K562 (cell line): ENCODE measurements around the gene AIF1L. TPM values are rescaled to one million over a fixed set of nuclear protein-coding genes. Genes with fewer than 3 reads are reported as not detected.

ENCODE experiments used
- FOSL1 ChIP-seq: fragments of 200-800 bp; sonication (Bioruptor generic); conservative IDR thresholded peaks from 2 replicates; pipeline ENCODE4 v1.6.1; 2016; ENCODE audit warnings: missing genetic modification characterization, missing compliant biosample characterization
- HNRNPK ChIP-seq: fragments of 200-400 bp; formaldehyde crosslinking; IDR thresholded peaks from one replicate; pipeline ENCODE4 v1.6.1; 2018; ENCODE audit warnings: mild to moderate bottlenecking, low read depth, low read length; ENCODE audit not compliant: poor library complexity, severe bottlenecking
- KDM5B ChIP-seq: fragments of 200-600 bp; sonication (generic); IDR thresholded peaks from 2 replicates; pipeline ENCODE4 v1.6.1; 2012; ENCODE audit warnings: low read depth, mild to moderate bottlenecking, moderate library complexity, low read length, control low read depth, inconsistent platforms; ENCODE audit not compliant: insufficient replicate concordance
- LEF1 ChIP-seq: fragments of 450-650 bp; IDR thresholded peaks from 2 replicates; pipeline ENCODE4 v1.6.1; 2016; ENCODE audit warnings: mild to moderate bottlenecking
- RBFOX2 ChIP-seq: fragments of 200-400 bp; formaldehyde crosslinking; IDR thresholded peaks from 2 replicates; pipeline ENCODE4 v1.6.1; 2017; ENCODE audit warnings: low read depth, mild to moderate bottlenecking, low read length, moderate library complexity
- polyA plus RNA-seq, 8 experiments: library from polyadenylated mRNA; depleted of rRNA in 4 of 8; stranded (reverse) in 5 of 8; unstranded in 3 of 8; fragments of >200 nt; fragmentation: Nextera tagmentation in 2 of 8; fragmentation: Illumina TruSeq in 1 of 8; extraction: Ambion mirVana in 2 of 8; extraction: Trizol in 1 of 8; gene quantifications; 2 replicates each; pipeline versions ENCODE4 v1.2.1 to v1.2.3, GENCODE V29; 2011 to 2014; ENCODE audit warnings: inconsistent platforms in 1 of 8, missing spikeins in 1 of 8
- total RNA-seq, 7 experiments: library from RNA; depleted of rRNA in 6 of 7; stranded (reverse); fragments of >200 nt in 6 of 7; fragmentation: Illumina TruSeq in 2 of 7; extraction: Trizol in 2 of 7; gene quantifications; 2 replicates each; pipeline versions ENCODE4 v1.2.1 to v1.2.3, GENCODE V29; 2011 to 2021; ENCODE audit warnings: low replicate concordance in 1 of 7
- TF ChIP-seq, protein P1 (sequence below), 2 experiments: fragments of 450-650 bp; conservative IDR thresholded peaks; 2 replicates each; pipeline ENCODE4 v1.6.1; 2017; ENCODE audit warnings: mild to moderate bottlenecking in 2 of 2, moderate library complexity in 2 of 2
- TF ChIP-seq, protein P2 (sequence below): fragments of 250-450 bp; sonication (Bioruptor Pico); IDR thresholded peaks from 2 replicates; pipeline ENCODE4 v1.5.0; 2020; ENCODE audit warnings: mild to moderate bottlenecking, borderline replicate concordance
- TF ChIP-seq, protein P3 (sequence below), 2 experiments: fragments of 200-800 bp in 1 of 2; sonication (Bioruptor generic) in 1 of 2; sonication (generic) in 1 of 2; formaldehyde crosslinking in 1 of 2; IDR thresholded peaks in 1 of 2; conservative IDR thresholded peaks in 1 of 2; 2 replicates each; pipeline versions ENCODE4 v1.5.0 to v1.6.1; 2016 to 2020; ENCODE audit warnings: missing compliant biosample characterization in 1 of 2, missing genetic modification characterization in 1 of 2, missing genetic modification reagents in 1 of 2
- TF ChIP-seq, protein P4 (sequence below): fragments of 250-450 bp; sonication (Bioruptor Pico); IDR thresholded peaks from 2 replicates; pipeline ENCODE4 v1.8.0; 2021; ENCODE audit warnings: moderate library complexity, mild to moderate bottlenecking, inconsistent platforms

Gene AIF1L
- total and polyA plus RNA-seq, 9 of the 15 experiments (the other 6 are each of a cell fraction or from before 2014, with no cell fraction given) = 0.34 to 9.1 (median 1.3) TPM

DNA sequence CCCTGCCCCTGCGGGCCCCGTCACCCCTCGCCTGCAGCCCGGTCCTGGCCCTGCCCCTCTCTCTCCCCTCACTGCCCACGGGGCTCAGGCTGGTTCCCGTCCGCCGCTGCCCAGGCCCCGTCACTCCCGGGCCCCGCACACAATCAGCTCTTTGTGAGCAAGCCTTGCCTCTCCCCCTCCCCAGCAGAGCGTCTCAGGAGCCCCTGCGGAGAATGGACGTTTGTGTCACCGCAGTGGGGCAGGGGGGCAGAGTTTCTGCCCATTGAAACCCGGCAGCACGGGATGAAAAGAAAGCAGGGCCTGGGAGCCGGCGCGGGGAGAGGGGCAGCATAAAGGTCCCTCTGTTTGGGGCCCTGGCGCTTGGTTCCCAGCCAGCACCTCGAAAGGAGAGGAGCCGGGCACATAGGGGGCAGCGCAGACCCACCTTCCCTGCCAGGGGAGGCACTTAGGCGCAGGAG is 15.6 kb downstream of the AIF1L start (continued):
- TF ChIP-seq HNRNPK (no peak), LEF1 (no peak), RBFOX2 (no peak), FOSL1 (tag) (no peak), KDM5B (no peak)
- TF ChIP-seq, protein P1, sequence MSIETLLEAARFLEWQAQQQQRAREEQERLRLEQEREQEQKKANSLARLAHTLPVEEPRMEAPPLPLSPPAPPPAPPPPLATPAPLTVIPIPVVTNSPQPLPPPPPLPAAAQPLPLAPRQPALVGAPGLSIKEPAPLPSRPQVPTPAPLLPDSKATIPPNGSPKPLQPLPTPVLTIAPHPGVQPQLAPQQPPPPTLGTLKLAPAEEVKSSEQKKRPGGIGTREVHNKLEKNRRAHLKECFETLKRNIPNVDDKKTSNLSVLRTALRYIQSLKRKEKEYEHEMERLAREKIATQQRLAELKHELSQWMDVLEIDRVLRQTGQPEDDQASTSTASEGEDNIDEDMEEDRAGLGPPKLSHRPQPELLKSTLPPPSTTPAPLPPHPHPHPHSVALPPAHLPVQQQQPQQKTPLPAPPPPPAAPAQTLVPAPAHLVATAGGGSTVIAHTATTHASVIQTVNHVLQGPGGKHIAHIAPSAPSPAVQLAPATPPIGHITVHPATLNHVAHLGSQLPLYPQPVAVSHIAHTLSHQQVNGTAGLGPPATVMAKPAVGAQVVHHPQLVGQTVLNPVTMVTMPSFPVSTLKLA (conservative IDR thresholded peaks at IDR 0.05) = no peak
- TF ChIP-seq, protein P2, sequence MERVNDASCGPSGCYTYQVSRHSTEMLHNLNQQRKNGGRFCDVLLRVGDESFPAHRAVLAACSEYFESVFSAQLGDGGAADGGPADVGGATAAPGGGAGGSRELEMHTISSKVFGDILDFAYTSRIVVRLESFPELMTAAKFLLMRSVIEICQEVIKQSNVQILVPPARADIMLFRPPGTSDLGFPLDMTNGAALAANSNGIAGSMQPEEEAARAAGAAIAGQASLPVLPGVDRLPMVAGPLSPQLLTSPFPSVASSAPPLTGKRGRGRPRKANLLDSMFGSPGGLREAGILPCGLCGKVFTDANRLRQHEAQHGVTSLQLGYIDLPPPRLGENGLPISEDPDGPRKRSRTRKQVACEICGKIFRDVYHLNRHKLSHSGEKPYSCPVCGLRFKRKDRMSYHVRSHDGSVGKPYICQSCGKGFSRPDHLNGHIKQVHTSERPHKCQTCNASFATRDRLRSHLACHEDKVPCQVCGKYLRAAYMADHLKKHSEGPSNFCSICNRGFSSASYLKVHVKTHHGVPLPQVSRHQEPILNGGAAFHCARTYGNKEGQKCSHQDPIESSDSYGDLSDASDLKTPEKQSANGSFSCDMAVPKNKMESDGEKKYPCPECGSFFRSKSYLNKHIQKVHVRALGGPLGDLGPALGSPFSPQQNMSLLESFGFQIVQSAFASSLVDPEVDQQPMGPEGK (CRISPR knock-in tag) = no peak
- TF ChIP-seq, protein P3, sequence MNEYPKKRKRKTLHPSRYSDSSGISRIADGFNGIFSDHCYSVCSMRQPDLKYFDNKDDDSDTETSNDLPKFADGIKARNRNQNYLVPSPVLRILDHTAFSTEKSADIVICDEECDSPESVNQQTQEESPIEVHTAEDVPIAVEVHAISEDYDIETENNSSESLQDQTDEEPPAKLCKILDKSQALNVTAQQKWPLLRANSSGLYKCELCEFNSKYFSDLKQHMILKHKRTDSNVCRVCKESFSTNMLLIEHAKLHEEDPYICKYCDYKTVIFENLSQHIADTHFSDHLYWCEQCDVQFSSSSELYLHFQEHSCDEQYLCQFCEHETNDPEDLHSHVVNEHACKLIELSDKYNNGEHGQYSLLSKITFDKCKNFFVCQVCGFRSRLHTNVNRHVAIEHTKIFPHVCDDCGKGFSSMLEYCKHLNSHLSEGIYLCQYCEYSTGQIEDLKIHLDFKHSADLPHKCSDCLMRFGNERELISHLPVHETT (CRISPR knock-in tag; conservative IDR thresholded peaks at IDR 0.05 in 1 of 2, IDR thresholded peaks at IDR 0.05 in 1 of 2) = no peak
- TF ChIP-seq, protein P4, sequence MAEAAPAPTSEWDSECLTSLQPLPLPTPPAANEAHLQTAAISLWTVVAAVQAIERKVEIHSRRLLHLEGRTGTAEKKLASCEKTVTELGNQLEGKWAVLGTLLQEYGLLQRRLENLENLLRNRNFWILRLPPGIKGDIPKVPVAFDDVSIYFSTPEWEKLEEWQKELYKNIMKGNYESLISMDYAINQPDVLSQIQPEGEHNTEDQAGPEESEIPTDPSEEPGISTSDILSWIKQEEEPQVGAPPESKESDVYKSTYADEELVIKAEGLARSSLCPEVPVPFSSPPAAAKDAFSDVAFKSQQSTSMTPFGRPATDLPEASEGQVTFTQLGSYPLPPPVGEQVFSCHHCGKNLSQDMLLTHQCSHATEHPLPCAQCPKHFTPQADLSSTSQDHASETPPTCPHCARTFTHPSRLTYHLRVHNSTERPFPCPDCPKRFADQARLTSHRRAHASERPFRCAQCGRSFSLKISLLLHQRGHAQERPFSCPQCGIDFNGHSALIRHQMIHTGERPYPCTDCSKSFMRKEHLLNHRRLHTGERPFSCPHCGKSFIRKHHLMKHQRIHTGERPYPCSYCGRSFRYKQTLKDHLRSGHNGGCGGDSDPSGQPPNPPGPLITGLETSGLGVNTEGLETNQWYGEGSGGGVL = no peak
